ENCODE data around the gene TRDMT1.

DNA sequence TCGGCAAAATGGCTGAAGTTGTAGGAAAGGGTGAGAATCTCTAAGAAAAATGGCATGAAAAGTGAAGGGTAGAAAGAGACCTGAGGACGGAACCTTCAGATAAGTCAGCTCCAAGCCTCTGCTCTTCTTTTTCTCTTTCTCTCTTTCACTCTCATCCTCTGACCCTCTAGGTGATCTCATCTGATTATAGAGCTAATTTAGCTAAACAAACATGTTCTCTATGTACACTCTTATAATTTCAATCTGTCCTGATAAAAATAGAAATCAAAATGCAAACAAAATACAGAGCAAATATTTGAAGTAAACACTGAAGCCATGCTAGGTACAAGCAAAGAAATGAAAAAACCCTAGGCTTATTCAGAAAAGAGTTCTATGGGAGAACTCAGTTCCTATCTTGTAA is 57.4 kb downstream of the TRDMT1 start:
- TF ChIP-seq, protein P1, sequence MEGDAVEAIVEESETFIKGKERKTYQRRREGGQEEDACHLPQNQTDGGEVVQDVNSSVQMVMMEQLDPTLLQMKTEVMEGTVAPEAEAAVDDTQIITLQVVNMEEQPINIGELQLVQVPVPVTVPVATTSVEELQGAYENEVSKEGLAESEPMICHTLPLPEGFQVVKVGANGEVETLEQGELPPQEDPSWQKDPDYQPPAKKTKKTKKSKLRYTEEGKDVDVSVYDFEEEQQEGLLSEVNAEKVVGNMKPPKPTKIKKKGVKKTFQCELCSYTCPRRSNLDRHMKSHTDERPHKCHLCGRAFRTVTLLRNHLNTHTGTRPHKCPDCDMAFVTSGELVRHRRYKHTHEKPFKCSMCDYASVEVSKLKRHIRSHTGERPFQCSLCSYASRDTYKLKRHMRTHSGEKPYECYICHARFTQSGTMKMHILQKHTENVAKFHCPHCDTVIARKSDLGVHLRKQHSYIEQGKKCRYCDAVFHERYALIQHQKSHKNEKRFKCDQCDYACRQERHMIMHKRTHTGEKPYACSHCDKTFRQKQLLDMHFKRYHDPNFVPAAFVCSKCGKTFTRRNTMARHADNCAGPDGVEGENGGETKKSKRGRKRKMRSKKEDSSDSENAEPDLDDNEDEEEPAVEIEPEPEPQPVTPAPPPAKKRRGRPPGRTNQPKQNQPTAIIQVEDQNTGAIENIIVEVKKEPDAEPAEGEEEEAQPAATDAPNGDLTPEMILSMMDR (IDR thresholded peaks at IDR 0.05) = no peak
- no peak for TF ChIP-seq POLR2AphosphoS5 (IDR thresholded peaks at IDR 0.05)

Data from breast epithelium (tissue), 3 donors.